Activated CD4-positive, alpha-beta T cell treated with anti-CD3 and anti-CD28 coated beads, Interleukin-2, amount 50 U/mL, for 16 hours (primary cell): Measurements from ENCODE around the gene CXCL8.
"Not testable (repeated sequence)": the region's sequence is repeated elsewhere in the genome, so short reads cannot be mapped to it uniquely, and the experiment has no call there.

Source experiments
- DNase-seq: peaks from one replicate; pipeline ENCODE4 v3.0.0-alpha.2; 2020

CXCL8 gene

GRCh38 chr4:73743795-73744194 lies 3.4 kb downstream of the CXCL8 start:
- no peak for DNase-seq

DNA sequence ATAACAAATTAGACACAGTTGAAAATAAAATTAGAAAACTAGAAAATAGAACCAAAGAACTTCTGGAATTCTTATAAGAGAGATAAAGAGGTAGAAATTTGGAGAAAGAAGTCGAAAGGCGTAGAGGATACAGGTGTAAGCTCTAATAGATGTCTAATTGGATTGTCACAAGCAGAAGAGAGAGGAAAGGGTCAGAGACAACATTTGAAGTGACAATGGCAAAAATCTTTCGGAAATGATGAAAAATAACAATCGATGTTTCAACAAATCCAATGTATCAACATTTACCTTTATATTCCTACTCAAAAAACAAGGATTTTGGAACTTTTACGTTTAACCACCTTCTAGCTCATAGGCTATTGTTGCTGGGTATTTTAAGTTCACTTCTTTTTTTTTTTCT lies 3.8 kb downstream of the CXCL8 start:
- DNase-seq: no peak

DNA sequence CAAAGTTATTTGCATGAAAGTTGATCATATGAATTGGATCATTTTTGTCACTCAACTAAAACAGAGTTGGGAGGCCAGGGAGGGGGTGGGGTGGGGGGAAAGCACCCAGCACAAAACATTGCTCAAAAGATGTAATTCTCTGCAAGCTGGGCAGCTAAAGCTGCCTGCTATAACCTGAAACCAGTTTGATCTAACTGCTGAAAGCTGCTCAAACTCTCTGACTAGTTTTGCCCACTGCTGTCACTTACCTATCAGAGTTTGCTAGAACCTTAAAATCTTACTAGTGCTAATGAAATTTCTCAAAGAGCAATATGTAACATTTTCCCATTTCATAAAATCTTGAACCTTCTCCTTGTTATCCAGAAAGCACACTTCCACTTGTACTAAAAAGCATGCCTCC lies 10.4 kb downstream of the CXCL8 start:
- DNase-seq: no peak

DNA sequence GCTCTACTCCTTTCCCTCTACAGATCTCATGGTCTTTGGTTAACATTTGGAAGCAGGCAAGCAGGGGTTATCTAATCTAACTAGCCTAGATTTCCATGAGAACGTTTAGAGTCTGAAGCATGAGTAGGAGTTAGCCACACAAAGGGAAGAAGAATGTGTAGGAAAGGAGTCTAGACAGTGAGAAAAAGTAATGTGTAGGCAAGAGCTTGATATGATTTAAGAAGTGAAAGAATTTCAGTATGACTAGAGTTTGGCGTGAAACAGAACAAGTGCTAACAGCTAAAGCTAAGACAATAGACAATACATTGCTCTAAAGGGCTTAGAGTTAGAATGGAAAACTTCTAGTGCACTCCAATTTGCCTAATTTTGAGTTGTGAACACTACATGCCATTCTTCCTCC lies 10.8 kb downstream of the CXCL8 start:
- no peak for DNase-seq

- DNase-seq: no peak
Measured at GRCh38 chr4:73751830-73752229, 11.5 kb downstream of the CXCL8 start.

GRCh38 chr4:73752424-73752823 lies 12.1 kb downstream of the CXCL8 start:
- DNase-seq: no peak

- DNase-seq: no peak
Measured at GRCh38 chr4:73753215-73753614, 12.8 kb downstream of the CXCL8 start.

DNA sequence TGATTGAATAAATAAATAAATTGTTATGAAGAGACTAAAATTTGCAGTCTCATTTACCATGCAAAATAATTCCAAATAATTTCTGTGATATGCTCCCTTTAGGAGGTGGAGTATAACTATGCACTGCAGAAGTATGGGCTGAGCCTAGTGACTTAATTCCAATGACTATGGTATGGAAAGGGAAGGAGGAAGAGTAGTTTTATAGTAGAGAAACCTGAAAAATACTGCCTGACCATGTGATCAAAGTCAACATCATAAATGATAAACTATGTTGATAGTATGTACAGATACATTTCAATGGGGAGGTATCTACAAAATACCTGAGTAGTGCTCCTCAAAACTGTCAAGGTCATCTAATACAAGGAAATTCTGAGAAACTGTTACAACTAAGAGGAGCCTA lies 14.6 kb downstream of the CXCL8 start:
- DNase-seq: no peak

GRCh38 chr4:73759357-73759756 lies 19.0 kb downstream of the CXCL8 start:
- no peak for DNase-seq

DNA sequence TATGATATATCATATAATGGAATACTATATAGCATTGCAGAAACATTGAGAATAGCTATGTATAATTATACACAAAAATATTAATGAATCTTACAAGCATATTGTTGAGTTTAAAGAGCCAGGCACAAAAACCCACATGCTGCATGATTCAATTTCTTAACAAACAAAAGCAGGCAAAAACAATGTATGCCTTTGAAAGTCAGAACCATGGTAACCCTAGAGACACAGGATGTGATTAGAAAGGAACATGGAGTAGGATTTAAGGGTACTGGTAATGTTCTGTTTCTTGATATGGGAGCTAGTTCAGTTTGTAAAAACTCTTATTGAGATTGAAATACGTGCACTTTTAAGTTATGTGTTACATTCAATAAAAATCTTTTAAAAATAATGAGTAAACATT lies 21.5 kb downstream of the CXCL8 start:
- no peak for DNase-seq

- DNase-seq: no peak
Measured at GRCh38 chr4:73762409-73762808, 22.0 kb downstream of the CXCL8 start.

GRCh38 chr4:73763877-73764276 lies 23.5 kb downstream of the CXCL8 start:
- no peak for DNase-seq

GRCh38 chr4:73764513-73764912 lies 24.1 kb downstream of the CXCL8 start:
- DNase-seq: no peak

GRCh38 chr4:73765296-73765695 lies 24.9 kb downstream of the CXCL8 start:
- no peak for DNase-seq

- no peak for DNase-seq
Measured at GRCh38 chr4:73770917-73771316, 30.5 kb downstream of the CXCL8 start.

DNA sequence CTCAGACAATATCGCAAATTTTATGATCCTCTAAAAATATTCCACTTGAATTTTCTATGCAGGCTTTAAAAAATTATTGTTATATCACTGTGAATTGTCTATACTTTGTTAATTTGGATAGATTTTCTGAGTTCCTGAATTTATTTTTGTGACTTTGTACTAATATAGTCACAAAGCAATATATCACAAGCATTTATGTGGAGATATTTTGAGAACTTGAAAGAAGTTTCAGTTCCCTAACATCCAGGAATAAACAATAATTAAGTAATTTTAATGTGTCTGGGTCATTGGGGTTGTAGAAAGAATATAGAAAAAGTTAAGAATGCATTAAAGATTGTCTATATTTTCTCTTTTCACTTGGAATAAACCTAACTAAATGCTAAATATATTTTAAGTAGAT lies 32.0 kb downstream of the CXCL8 start:
- no peak for DNase-seq

DNA sequence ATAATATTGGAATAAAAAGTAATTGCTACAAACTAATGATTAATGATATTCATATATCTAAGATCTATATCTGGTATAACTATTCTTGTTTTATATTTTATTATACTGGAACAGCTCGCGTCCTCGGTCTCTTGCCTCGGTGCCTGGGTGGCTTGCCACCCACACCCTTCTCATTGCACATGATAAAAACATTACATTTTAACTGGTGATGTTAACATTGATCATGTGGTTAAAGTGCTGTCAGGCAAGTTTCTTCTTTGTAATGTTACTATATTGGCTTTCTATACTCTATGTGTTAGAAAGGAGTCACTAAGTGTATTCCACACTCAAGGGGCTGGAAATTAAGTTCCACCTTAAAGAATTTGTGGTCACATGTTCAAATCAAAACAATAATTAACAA lies 34.0 kb downstream of the CXCL8 start:
- DNase-seq: not testable (repeated sequence)

- DNase-seq: no peak
Measured at GRCh38 chr4:73776321-73776729, 36.0 kb downstream of the CXCL8 start.

GRCh38 chr4:73777612-73778011 lies 37.2 kb downstream of the CXCL8 start:
- DNase-seq: no peak

DNA sequence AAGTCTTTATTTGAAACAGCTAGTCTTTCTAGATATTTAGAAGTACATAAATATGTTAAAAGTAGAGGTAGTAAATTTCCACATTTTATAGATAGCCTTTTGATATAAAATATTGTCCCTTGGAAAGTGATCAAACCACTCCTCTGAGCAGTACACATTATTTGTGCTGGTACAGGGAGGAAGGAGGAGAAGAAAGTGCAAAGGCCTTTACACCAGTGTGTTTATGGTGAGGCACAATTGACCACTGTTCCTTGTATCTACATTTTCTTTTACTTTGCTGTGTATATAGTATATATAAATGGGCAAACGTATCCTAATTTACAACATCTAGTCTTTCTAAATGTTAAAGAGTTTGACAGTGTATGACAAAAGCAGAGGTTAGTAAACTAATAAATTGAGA lies 39.9 kb downstream of the CXCL8 start:
- no peak for DNase-seq

DNA sequence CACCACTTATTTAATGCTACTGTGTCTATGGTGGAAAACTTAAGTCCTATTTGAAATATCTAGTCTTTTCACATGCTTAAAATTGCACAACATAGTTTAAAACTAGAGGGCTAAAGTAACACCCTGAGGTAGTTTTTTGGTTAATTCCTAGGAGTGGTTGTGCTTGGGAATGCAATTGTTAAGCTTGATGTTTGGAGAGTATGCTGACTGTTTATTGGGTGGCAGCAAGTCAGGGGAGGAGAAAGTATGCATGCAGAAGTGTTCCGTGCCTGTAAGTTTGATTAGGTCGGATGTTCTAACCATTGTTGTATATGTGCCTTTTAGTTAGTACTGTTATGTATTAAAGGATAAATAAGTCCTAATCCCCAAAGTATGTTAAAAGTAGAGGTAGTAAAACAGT lies 40.5 kb downstream of the CXCL8 start:
- no peak for DNase-seq

- DNase-seq: no peak
Measured at GRCh38 chr4:73788411-73788810, 48.0 kb downstream of the CXCL8 start.
